Measurements from ENCODE around the gene CCNQ. TPM values are rescaled to one million over a fixed set of nuclear protein-coding genes. Genes with fewer than 3 reads are reported as not detected.
A peak's percentile ranks its signal among the peaks of the same experiment; 100 is the strongest.

Gene CCNQ
- total RNA-seq, 2 donors from 2014 or later, result 8.6 to 23.9 TPM

- Histone ChIP-seq H3K4me1 (no peaks in the 10 kb centered on the region), H3K27me3 (no peaks in the 10 kb centered on the region), H3K9me3 (no peaks in the 10 kb centered on the region), H3K27ac (no peak overlapping the region), H3K36me3 (replicated peaks in 1 of 2; ENCODE audit: insufficient read depth in 1 of 2, low read depth in 2 of 2) (no peaks in the 10 kb centered on the region), H3K4me3 (no peak overlapping the region)
- intact Hi-C loops (cut with DNase I), result loop anchor here (10.0 kb wide), 1 partner anchor 97 kb away; no protein-coding TSS in a partner anchor
- no peak for ATAC-seq
- TF ChIP-seq POLR2A (IDR thresholded peaks at IDR 0.05) (no peak), CTCF (IDR thresholded peaks at IDR 0.05) (no peak)
- WGBS, 2 donors, result 69 to 79% methylated on average over 4 to 8 of the region's 19 CpGs
- no peak for DNase-seq
These were observed 41.2 kb downstream of the CCNQ start for GRCh38 chrX:153557618-153558355.

- intact Hi-C loops (cut with DNase I), result loop anchor here (10.0 kb wide), 1 partner anchor 98 kb away; no protein-coding TSS in a partner anchor
These were observed 42.2 kb downstream of the CCNQ start for GRCh38 chrX:153556767-153557166.

GRCh38 chrX:153554519-153555167 lies 44.3 kb downstream of the CCNQ start:
- 0 to 11% methylated on average over 3 to 9 of the region's 17 CpGs for WGBS, 2 donors
- H3K27me3 ChIP-seq, result no peaks in the 10 kb centered on the region
- no peak overlapping the region for H3K4me3 ChIP-seq
- ATAC-seq (peak; percentile 75), DNase-seq (peak; percentile 65 to 73 (median 67))
- intact Hi-C loops (cut with DNase I), result loop anchor here (10.0 kb wide), 1 partner anchor 100 kb away; no protein-coding TSS in a partner anchor
- no peaks in the 10 kb centered on the region for H3K4me1 ChIP-seq
- no peaks in the 10 kb centered on the region for H3K9me3 ChIP-seq
- no peaks in the 10 kb centered on the region for H3K36me3 ChIP-seq (replicated peaks in 1 of 2; ENCODE audit: insufficient read depth in 1 of 2, low read depth in 2 of 2)
- H3K27ac ChIP-seq, result no peak overlapping the region
- TF ChIP-seq CTCF (IDR thresholded peaks at IDR 0.05) (peak; percentile 45 to 71 (median 59)), POLR2A (IDR thresholded peaks at IDR 0.05) (no peak)

More at GRCh38 chrX:153556767-153557166, 42.2 kb downstream of the CCNQ start:
- no peak for TF ChIP-seq CTCF (IDR thresholded peaks at IDR 0.05)
- no peak for TF ChIP-seq POLR2A (IDR thresholded peaks at IDR 0.05)
- ATAC-seq (no peak), DNase-seq (no peak)
- no peak overlapping the region for H3K4me3 ChIP-seq
- no peaks in the 10 kb centered on the region for H3K36me3 ChIP-seq (replicated peaks in 1 of 2; ENCODE audit: insufficient read depth in 1 of 2, low read depth in 2 of 2)
- H3K4me1 ChIP-seq, result no peaks in the 10 kb centered on the region
- H3K27me3 ChIP-seq, result no peaks in the 10 kb centered on the region
- WGBS, 2 donors, result 83 to 100% methylated on average over 1 to 11 of the region's 12 CpGs
- no peaks in the 10 kb centered on the region for H3K9me3 ChIP-seq
- no peak overlapping the region for H3K27ac ChIP-seq

GRCh38 chrX:153551135-153551534 lies 47.8 kb downstream of the CCNQ start:
- Histone ChIP-seq H3K4me1 (no peaks in the 10 kb centered on the region), H3K4me3 (no peak overlapping the region), H3K27me3 (no peaks in the 10 kb centered on the region), H3K27ac (no peak overlapping the region), H3K36me3 (replicated peaks in 1 of 2; ENCODE audit: insufficient read depth in 1 of 2, low read depth in 2 of 2) (no peaks in the 10 kb centered on the region), H3K9me3 (no peaks in the 10 kb centered on the region)
- ATAC-seq, result no peak
- no peak for DNase-seq
- WGBS, 2 donors, result 75 to 79% methylated on average over 4 to 5 of the region's 5 CpGs
- intact Hi-C loops (cut with DNase I), result loop anchor here (10.0 kb wide), 1 partner anchor 104 kb away; no protein-coding TSS in a partner anchor
- TF ChIP-seq POLR2A (IDR thresholded peaks at IDR 0.05) (no peak), CTCF (IDR thresholded peaks at IDR 0.05) (no peak)
